Colonic mucosa (tissue), 4 donors: ENCODE data around the gene RAET1G. TPM values are rescaled to one million over a fixed set of nuclear protein-coding genes. Genes with fewer than 3 reads are reported as not detected.
"Not testable (repeated sequence)": the region's sequence is repeated elsewhere in the genome, so short reads cannot be mapped to it uniquely, and the experiment has no call there.

ENCODE experiments used
- DNase-seq: peaks from one replicate; pipeline ENCODE4 v3.0.0-alpha.2; 2020
- H3K27ac ChIP-seq: fragments of 200-600 bp; one replicate; pipeline ENCODE4 v1.8.0; 2021
- H3K27me3 ChIP-seq: fragments of 200-600 bp; one replicate; pipeline ENCODE4 v1.8.0; 2021
- H3K36me3 ChIP-seq: fragments of 200-600 bp; one replicate; pipeline ENCODE4 v1.8.0; 2021
- H3K4me1 ChIP-seq: fragments of 200-600 bp; one replicate; pipeline ENCODE4 v1.8.0; 2021; ENCODE audit warnings: mild to moderate bottlenecking
- H3K4me3 ChIP-seq: fragments of 200-600 bp; one replicate; pipeline ENCODE4 v1.8.0; 2021
- H3K9ac ChIP-seq, 2 donors: one replicate each; pipeline ENCODE4 v1.7.0; 2013; ENCODE audit warnings: control low read depth in 2 of 2, low read depth in 2 of 2, low read length in 2 of 2
- H3K9me3 ChIP-seq: fragments of 200-600 bp; one replicate; pipeline ENCODE4 v1.8.0; 2021
- CTCF ChIP-seq: fragments of 200-600 bp; IDR thresholded peaks from one replicate; pipeline ENCODE4 v1.8.0; 2022; ENCODE audit warnings: antibody characterized with exemption, mild to moderate bottlenecking
- intact Hi-C: fragments of 100-400 bp; cut with DNase I; formaldehyde crosslinking; loops from one replicate; pipeline ENCODE4 v1.14.1; 2022
- total RNA-seq, 2 donors: library from RNA; stranded (reverse); fragmentation: NEBNext Ultra II Directional in 1 of 2; extraction: Animal tissue kit (Norgen Biotek cat#: 25700) in 1 of 2; gene quantifications; one replicate each; pipeline ENCODE4 v1.2.1, GENCODE V29; 2021
- donor health status: healthy.
- donor health status: DM: no; HTN: no; CAD: no.
- donor health status: DM: no; HTN: no; CAD: no.

Gene RAET1G
- total RNA-seq, 2 donors from 2014 or later: 0.27 TPM; not detected in 1

- Histone ChIP-seq H3K4me1 (no peaks in the 10 kb centered on the region), H3K27ac (no peak overlapping the region), H3K4me3 (no peak overlapping the region), H3K9me3 (no peaks in the 10 kb centered on the region), H3K36me3 (no peaks in the 10 kb centered on the region), H3K9ac (no peak overlapping the region), H3K27me3 (no peaks in the 10 kb centered on the region)
- DNase-seq: no peak
- TF ChIP-seq CTCF: no peak
- intact Hi-C loops: no loop called here
Measured at GRCh38 chr6:149909701-149910470, 13.0 kb downstream of the RAET1G start.

DNA sequence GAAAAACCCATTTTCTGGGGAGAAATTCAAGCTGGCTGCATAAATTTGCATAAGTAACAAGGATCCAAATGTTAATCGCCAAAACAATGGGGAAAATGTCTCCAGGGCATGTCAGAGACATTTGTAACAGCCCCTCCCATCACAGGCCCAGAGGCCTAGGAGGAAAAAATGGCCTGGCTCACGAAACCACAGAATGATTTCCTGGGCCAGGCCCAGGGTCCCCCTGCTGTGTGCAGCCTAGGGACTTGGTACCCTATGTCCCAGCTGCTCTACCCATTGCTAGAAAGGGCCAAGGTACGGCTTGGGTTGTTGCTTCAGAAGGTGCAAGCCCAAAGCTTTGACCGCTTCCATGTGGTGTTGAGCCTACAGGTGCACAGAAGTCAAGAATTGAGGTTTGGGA lies 14.4 kb downstream of the RAET1G start:
- DNase-seq, H3K9ac ChIP-seq, H3K27me3 ChIP-seq, H3K9me3 ChIP-seq, H3K4me3 ChIP-seq, H3K27ac ChIP-seq, intact Hi-C loops, H3K36me3 ChIP-seq, H3K4me1 ChIP-seq: not testable (repeated sequence)

DNA sequence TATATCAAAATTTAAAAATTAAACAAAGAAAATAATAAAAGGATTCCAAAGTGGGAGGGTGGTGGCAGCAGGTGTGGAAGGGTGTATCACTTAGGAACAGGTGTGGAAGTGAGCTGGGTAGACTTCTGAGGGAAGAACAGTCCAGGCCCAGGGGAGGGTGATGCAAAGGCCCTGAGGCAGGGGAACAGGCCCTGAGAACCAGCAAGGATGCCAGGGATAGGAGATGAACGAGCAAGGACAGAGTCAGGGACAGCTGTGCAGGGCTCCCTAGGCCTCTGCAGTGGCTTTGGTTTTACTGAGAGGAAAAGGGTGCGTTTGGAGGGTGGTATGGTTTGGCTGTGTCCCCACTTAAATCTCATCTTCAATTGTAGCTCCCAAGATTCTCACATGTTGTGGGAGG lies 15.6 kb downstream of the RAET1G start:
- no peak for DNase-seq
- Histone ChIP-seq H3K4me3 (no peak overlapping the region), H3K27ac (no peak overlapping the region), H3K9me3 (no peaks in the 10 kb centered on the region), H3K4me1 (no peaks in the 10 kb centered on the region), H3K9ac (no peak overlapping the region), H3K27me3 (no peaks in the 10 kb centered on the region), H3K36me3 (no peaks in the 10 kb centered on the region)
- TF ChIP-seq CTCF: no peak
- intact Hi-C loops: no loop called here

GRCh38 chr6:149906405-149906804 lies 16.5 kb downstream of the RAET1G start:
- H3K4me1 ChIP-seq: no peaks in the 10 kb centered on the region
- no peak overlapping the region for H3K27ac ChIP-seq
- no peak for DNase-seq
- no peak for TF ChIP-seq CTCF
- no peak overlapping the region for H3K9ac ChIP-seq
- no peak overlapping the region for H3K4me3 ChIP-seq
- intact Hi-C loops: no loop called here
- no peaks in the 10 kb centered on the region for H3K36me3 ChIP-seq
- H3K9me3 ChIP-seq: no peaks in the 10 kb centered on the region
- H3K27me3 ChIP-seq: no peaks in the 10 kb centered on the region

GRCh38 chr6:149905911-149906371 lies 17.0 kb downstream of the RAET1G start:
- H3K36me3 ChIP-seq: no peaks in the 10 kb centered on the region
- intact Hi-C loops: no loop called here
- DNase-seq: no peak
- no peak overlapping the region for H3K27ac ChIP-seq
- no peak for TF ChIP-seq CTCF
- H3K4me1 ChIP-seq: no peaks in the 10 kb centered on the region
- H3K27me3 ChIP-seq: no peaks in the 10 kb centered on the region
- H3K9me3 ChIP-seq: no peaks in the 10 kb centered on the region
- H3K4me3 ChIP-seq: no peak overlapping the region
- H3K9ac ChIP-seq: no peak overlapping the region

DNA sequence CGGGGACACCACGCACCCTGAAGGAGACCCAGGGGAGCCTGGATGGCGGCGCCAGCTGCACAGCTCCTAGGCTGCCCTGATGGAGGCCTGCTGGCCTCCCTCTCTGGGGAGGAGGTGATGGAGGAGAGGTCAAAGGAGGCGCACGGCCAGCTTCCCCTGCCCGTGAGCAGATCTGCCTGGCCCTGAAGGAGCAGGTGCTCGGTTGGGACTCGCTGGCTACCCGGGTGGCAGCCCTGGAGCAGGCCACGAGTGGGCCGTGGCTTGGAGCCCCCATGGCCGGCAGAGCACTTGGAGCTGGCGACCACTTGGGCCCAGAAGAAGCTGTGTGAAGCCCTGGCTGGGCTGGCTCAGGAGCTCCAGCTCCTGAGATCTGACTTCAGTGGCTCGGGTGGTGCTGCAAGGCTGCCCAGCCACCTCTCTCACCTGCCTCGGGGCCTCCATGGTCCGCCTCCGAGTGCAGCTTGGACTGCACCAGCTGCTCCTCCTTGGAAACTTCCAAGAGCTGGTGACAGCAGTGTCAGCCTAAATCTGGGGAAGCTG lies 17.5 kb downstream of the RAET1G start:
- no peaks in the 10 kb centered on the region for H3K27me3 ChIP-seq
- no peak for DNase-seq
- H3K9me3 ChIP-seq: no peaks in the 10 kb centered on the region
- no peak overlapping the region for H3K4me3 ChIP-seq
- H3K36me3 ChIP-seq: no peaks in the 10 kb centered on the region
- no peaks in the 10 kb centered on the region for H3K4me1 ChIP-seq
- no peak for TF ChIP-seq CTCF
- H3K9ac ChIP-seq: no peak overlapping the region
- intact Hi-C loops: no loop called here
- no peak overlapping the region for H3K27ac ChIP-seq
